Measurements from ENCODE around the gene CNST. TPM values are rescaled to one million over a fixed set of nuclear protein-coding genes. Genes with fewer than 3 reads are reported as not detected.

Gene CNST
- 6.9 to 9.5 TPM (median 8.3 TPM) in 5 replicates for total RNA-seq (2022; extraction: Qiagen RNA extraction; ENCODE audit: low read depth)

GRCh38 chr1:246566128-246566812, at the start of gene CNST, which contains the start of gene TFB2M:
TSS of gene CNST (plus strand) at chr1:246566456. CDS start at chr1:246591563, 25,107 bp downstream.
TSS of gene TFB2M (minus strand) at chr1:246566261. CDS start at chr1:246566138, 123 bp downstream.

Other genes with a start within 250 kb of the CNST start
- gene SMYD3, start 59.2 kb upstream of the CNST start, total RNA-seq (2022; extraction: Qiagen RNA extraction; ENCODE audit: low read depth): 13.0 to 14.1 TPM (median 13.8 TPM) in 5 replicates
- gene TFB2M, start 195 bp upstream of the CNST start, total RNA-seq (2022; extraction: Qiagen RNA extraction; ENCODE audit: low read depth): 39.1 to 46.8 TPM (median 39.6 TPM) in 5 replicates
- gene SCCPDH, start 158.0 kb downstream of the CNST start, total RNA-seq (2022; extraction: Qiagen RNA extraction; ENCODE audit: low read depth): 43.9 to 49.1 TPM (median 48.8 TPM) in 5 replicates

All from A549 treated with CpdA at 1 μM for 4 hours (cell line).